AG04450 (cell line): ENCODE data around the gene ASCL2. TPM values are rescaled to one million over a fixed set of nuclear protein-coding genes. Genes with fewer than 3 reads are reported as not detected.

Source experiments
- CTCF ChIA-PET: fragments of 300-600, 350-600 bp; formaldehyde crosslinking; extraction: SDS; loops from one replicate; lab custom pipeline; 2022; ENCODE audit warnings: antibody characterized with exemption, inconsistent platforms; lab: Charles Lee
- POLR2A ChIA-PET: fragments of 350-600 bp; formaldehyde crosslinking; extraction: SDS; loops from one replicate; lab custom pipeline; 2021; ENCODE audit warnings: antibody characterized with exemption, inconsistent platforms; lab: Yijun Ruan, JAX
- DNase-seq: peaks from one replicate; pipeline ENCODE4 v3.0.0-alpha.2; 2011; ENCODE audit warnings: low read depth, low spot score
- H3K27ac ChIP-seq: one replicate; pipeline ENCODE4 v1.5.1; 2012; ENCODE audit warnings: low read depth, low read length, control low read depth
- H3K27me3 ChIP-seq: one replicate; pipeline ENCODE4 v1.6.0; 2012; ENCODE audit warnings: low read length; ENCODE audit not compliant: control insufficient read depth, insufficient read depth
- H3K4me3 ChIP-seq: 2 replicates; pipeline ENCODE4 v1.5.1; 2011; ENCODE audit warnings: mild to moderate bottlenecking, low read depth, low read length, control low read depth
- H3K9me3 ChIP-seq: 2 replicates; pipeline ENCODE4 v1.5.1; 2012; ENCODE audit warnings: low read length; ENCODE audit not compliant: control insufficient read depth, insufficient read depth
- CTCF ChIP-seq: IDR thresholded peaks from 2 replicates; pipeline ENCODE4 v1.5.1; 2011; ENCODE audit warnings: low read depth, low read length, control low read depth, inconsistent platforms
- polyA plus RNA-seq: library from polyadenylated mRNA; depleted of rRNA; stranded (reverse); fragments of >200 nt; gene quantifications from 2 replicates; pipeline ENCODE4 v1.2.3, GENCODE V29; 2011

Gene ASCL2
- polyA plus RNA-seq, 1 experiment = not detected

- ChIA-PET CTCF (no interaction called here), POLR2A (no interaction called here)
- no peak overlapping the region for H3K27ac ChIP-seq
- TF ChIP-seq CTCF = no peak
- no peak overlapping the region for H3K4me3 ChIP-seq
- DNase-seq = no peak
- peaks cover 18% of the 10 kb centered on the region for H3K27me3 ChIP-seq
- H3K9me3 ChIP-seq = no peaks in the 10 kb centered on the region
Observed at GRCh38 chr11:2260491-2261364, 9.7 kb downstream of the ASCL2 start.

GRCh38 chr11:2259897-2260451 lies 10.4 kb downstream of the ASCL2 start:
- no peak overlapping the region for H3K27ac ChIP-seq
- ChIA-PET POLR2A (no interaction called here), CTCF (no interaction called here)
- peaks cover 18% of the 10 kb centered on the region for H3K27me3 ChIP-seq
- no peak overlapping the region for H3K4me3 ChIP-seq
- TF ChIP-seq CTCF = no peak
- H3K9me3 ChIP-seq = no peaks in the 10 kb centered on the region
- no peak for DNase-seq

GRCh38 chr11:2259466-2259830 lies 10.9 kb downstream of the ASCL2 start:
- DNase-seq = no peak
- H3K27ac ChIP-seq = no peak overlapping the region
- H3K27me3 ChIP-seq = peaks cover 18% of the 10 kb centered on the region
- H3K4me3 ChIP-seq = no peak overlapping the region
- CTCF ChIA-PET = no interaction called here
- POLR2A ChIA-PET = no interaction called here
- no peaks in the 10 kb centered on the region for H3K9me3 ChIP-seq
- no peak for TF ChIP-seq CTCF

GRCh38 chr11:2258501-2259465 lies 11.6 kb downstream of the ASCL2 start:
- POLR2A ChIA-PET = no interaction called here
- Histone ChIP-seq H3K27me3 (peaks cover 15% of the 10 kb centered on the region), H3K9me3 (no peaks in the 10 kb centered on the region), H3K4me3 (no peak overlapping the region), H3K27ac (no peak overlapping the region)
- no peak for DNase-seq
- TF ChIP-seq CTCF = no peak
- CTCF ChIA-PET = no interaction called here
